Smooth muscle cell (in vitro differentiated cells): ENCODE data around the gene FYB2. TPM values are rescaled to one million over a fixed set of nuclear protein-coding genes. Genes with fewer than 3 reads are reported as not detected.

Source experiments
- DNase-seq: peaks from one replicate; lab custom pipeline; 2025; ENCODE audit not compliant: unreplicated experiment; lab: John Stamatoyannopoulos, UW
- H2AFZ ChIP-seq: fragments of 200-600 bp; sonication (generic); 2 replicates; pipeline ENCODE4 v1.6.0; 2016; ENCODE audit warnings: antibody characterized with exemption, low read depth, mild to moderate bottlenecking
- H3F3A ChIP-seq: fragments of 200-600 bp; sonication (generic); 2 replicates; pipeline ENCODE4 v1.6.0; 2017; ENCODE audit warnings: antibody characterized with exemption, low read depth
- H3K27ac ChIP-seq: fragments of 200-600 bp; sonication (generic); 2 replicates; pipeline ENCODE4 v1.5.1; 2016; ENCODE audit warnings: low read depth, mild to moderate bottlenecking
- H3K27me3 ChIP-seq: fragments of 200-600 bp; sonication (generic); 2 replicates; pipeline ENCODE4 v1.6.1; 2016; ENCODE audit warnings: low read depth, mild to moderate bottlenecking
- H3K36me3 ChIP-seq: fragments of 200-600 bp; sonication (generic); 2 replicates; pipeline ENCODE4 v1.5.1; 2016; ENCODE audit warnings: low read depth
- H3K4me1 ChIP-seq: fragments of 200-600 bp; sonication (generic); 2 replicates; pipeline ENCODE4 v1.5.1; 2016; ENCODE audit warnings: low read depth
- H3K4me2 ChIP-seq: fragments of 200-600 bp; sonication (generic); 2 replicates; pipeline ENCODE4 v1.6.0; 2016; ENCODE audit warnings: mild to moderate bottlenecking
- H3K4me3 ChIP-seq: fragments of 200-600 bp; sonication (generic); 2 replicates; pipeline ENCODE4 v1.5.1; 2016; ENCODE audit warnings: mild to moderate bottlenecking
- H3K79me2 ChIP-seq: fragments of 200-600 bp; sonication (generic); 2 replicates; pipeline ENCODE4 v1.6.0; 2016; ENCODE audit warnings: low read depth, mild to moderate bottlenecking
- H3K9ac ChIP-seq: fragments of 200-600 bp; sonication (generic); 2 replicates; pipeline ENCODE4 v1.6.0; 2016; ENCODE audit warnings: low read depth
- H3K9me3 ChIP-seq: fragments of 200-600 bp; sonication (generic); replicated peaks from 2 replicates; pipeline ENCODE4 v1.5.1; 2016; ENCODE audit warnings: low read depth
- H4K20me1 ChIP-seq: fragments of 200-600 bp; sonication (generic); 2 replicates; pipeline ENCODE4 v1.6.0; 2016; ENCODE audit warnings: low read depth
- CTCF ChIP-seq: fragments of 200-600 bp; sonication (generic); IDR thresholded peaks from 2 replicates; pipeline ENCODE4 v1.5.1; 2017; ENCODE audit warnings: borderline replicate concordance, mild to moderate bottlenecking, antibody characterized with exemption; ENCODE audit not compliant: insufficient read depth, poor library complexity, severe bottlenecking
- WGBS: methylation state at CpG from one replicate; pipeline ENCODE4 v1.1.7; 2016; ENCODE audit warnings: low lambda C conversion rate; 5-methylcytosine and 5-hydroxymethylcytosine counted together
- polyA plus RNA-seq: library from polyadenylated mRNA; unstranded; fragments of >200 nt; fragmentation: Nextera tagmentation; extraction: Ambion mirVana; gene quantifications from 2 replicates; pipeline ENCODE4 v1.2.1, GENCODE V29; 2016
- total RNA-seq: library from RNA; depleted of rRNA; stranded (reverse); fragments of >200 nt; gene quantifications from 2 replicates; pipeline ENCODE4 v1.2.3, GENCODE V29; 2014

FYB2 gene
- total and polyA plus RNA-seq, 2 experiments from 2014 or later, result 0.65 to 3.6 TPM

GRCh38 chr1:56837244-56837939 lies 18.2 kb upstream of the FYB2 start:
- H3F3A ChIP-seq, result no peaks in the 10 kb centered on the region
- 37% methylated on average over 9 of the region's 9 CpGs for WGBS
- H4K20me1 ChIP-seq, result no peaks in the 10 kb centered on the region
- no peak overlapping the region for H3K9ac ChIP-seq
- H3K27me3 ChIP-seq, result no peaks in the 10 kb centered on the region
- H3K79me2 ChIP-seq, result no peaks in the 10 kb centered on the region
- DNase-seq, result no peak
- no peaks in the 10 kb centered on the region for H3K4me1 ChIP-seq
- H3K4me3 ChIP-seq, result no peak overlapping the region
- no peaks in the 10 kb centered on the region for H3K36me3 ChIP-seq
- no peak overlapping the region for H3K4me2 ChIP-seq
- H3K9me3 ChIP-seq, result no peaks in the 10 kb centered on the region
- no peak overlapping the region for H2AFZ ChIP-seq
- H3K27ac ChIP-seq, result no peak overlapping the region
- TF ChIP-seq CTCF, result no peak

GRCh38 chr1:56836359-56836758 lies 17.2 kb upstream of the FYB2 start:
- Histone ChIP-seq H3K4me2 (no peak overlapping the region), H3K79me2 (no peaks in the 10 kb centered on the region), H4K20me1 (no peaks in the 10 kb centered on the region), H2AFZ (no peak overlapping the region), H3K9me3 (no peaks in the 10 kb centered on the region), H3K4me3 (no peak overlapping the region), H3K36me3 (no peaks in the 10 kb centered on the region), H3K27ac (no peak overlapping the region), H3K9ac (no peak overlapping the region), H3K27me3 (no peaks in the 10 kb centered on the region), H3K4me1 (no peaks in the 10 kb centered on the region), H3F3A (no peaks in the 10 kb centered on the region)
- DNase-seq, result no peak
- 94% methylated on average over 4 of the region's 4 CpGs for WGBS
- TF ChIP-seq CTCF, result no peak

DNA sequence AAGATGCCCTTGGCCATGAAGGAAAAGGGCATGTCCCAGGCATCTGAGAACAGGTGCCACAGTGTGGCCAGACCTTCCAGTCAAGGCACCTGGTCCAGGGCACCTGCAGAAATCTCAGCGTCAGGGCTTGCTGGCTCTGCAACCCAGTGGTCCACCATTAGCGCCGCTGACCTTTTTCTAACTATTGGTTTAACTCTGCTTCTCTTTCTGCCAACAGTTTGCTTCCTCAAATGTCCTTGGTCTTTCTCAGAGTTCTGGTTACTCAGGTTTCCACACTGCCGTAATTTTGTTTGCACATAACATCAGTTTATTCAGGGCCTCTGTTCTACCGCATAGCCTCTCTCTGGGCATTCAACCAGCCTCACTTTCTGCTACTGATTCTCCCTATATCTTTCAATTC lies 16.5 kb upstream of the FYB2 start:
- Histone ChIP-seq H3K4me1 (no peaks in the 10 kb centered on the region), H3K4me2 (no peak overlapping the region), H4K20me1 (no peaks in the 10 kb centered on the region), H3F3A (no peaks in the 10 kb centered on the region), H3K79me2 (no peaks in the 10 kb centered on the region), H2AFZ (no peak overlapping the region), H3K36me3 (no peaks in the 10 kb centered on the region), H3K9me3 (no peaks in the 10 kb centered on the region), H3K9ac (no peak overlapping the region), H3K4me3 (no peak overlapping the region), H3K27ac (no peak overlapping the region), H3K27me3 (no peaks in the 10 kb centered on the region)
- no peak for DNase-seq
- no peak for TF ChIP-seq CTCF
- 97% methylated on average over 5 of the region's 5 CpGs for WGBS

DNA sequence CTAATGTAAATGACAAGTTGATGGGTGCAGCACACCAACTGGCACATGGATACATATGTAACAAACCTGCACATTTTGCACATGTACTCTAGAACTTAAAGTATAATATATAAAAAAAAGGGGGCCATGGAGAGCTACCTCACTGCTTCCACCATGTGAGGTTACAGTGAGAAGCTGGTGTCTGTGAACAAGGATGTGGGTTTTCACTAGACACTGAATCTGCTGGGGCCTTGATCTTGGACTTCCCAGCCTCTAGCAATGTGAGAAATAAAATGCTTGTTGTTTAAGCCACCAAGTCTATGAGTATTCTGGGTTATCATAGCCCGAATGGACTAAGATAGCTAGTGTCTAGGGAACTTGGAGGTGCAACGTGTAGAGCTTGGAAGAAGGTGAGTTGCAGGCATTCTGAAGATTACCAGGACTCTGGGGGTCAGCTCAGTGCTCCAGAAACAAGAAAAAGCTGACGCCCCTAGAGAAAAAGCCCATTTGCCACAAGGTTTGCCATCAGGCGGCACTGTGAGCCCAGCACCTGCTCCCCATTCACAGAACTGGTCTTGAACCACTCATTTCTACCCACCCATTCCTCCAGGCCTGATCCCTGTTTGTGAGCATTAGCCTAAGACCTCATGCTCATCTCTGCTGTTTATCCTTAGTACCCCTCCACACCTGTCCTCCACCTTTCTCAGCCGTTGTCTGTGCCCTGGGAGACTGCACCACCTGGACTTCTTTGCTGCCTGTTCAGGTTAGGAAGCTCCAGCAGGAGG lies 15.1 kb upstream of the FYB2 start:
- 93% methylated on average over 5 of the region's 5 CpGs for WGBS
- Histone ChIP-seq H3F3A (no peaks in the 10 kb centered on the region), H3K36me3 (no peaks in the 10 kb centered on the region), H3K27me3 (no peaks in the 10 kb centered on the region), H3K27ac (no peak overlapping the region), H2AFZ (no peak overlapping the region), H3K9ac (no peak overlapping the region), H3K79me2 (no peaks in the 10 kb centered on the region), H3K4me2 (no peak overlapping the region), H3K9me3 (no peaks in the 10 kb centered on the region), H3K4me1 (no peaks in the 10 kb centered on the region), H4K20me1 (no peaks in the 10 kb centered on the region), H3K4me3 (no peak overlapping the region)
- TF ChIP-seq CTCF, result no peak
- DNase-seq, result no peak
